Measurements from ENCODE around the gene CCL4.
"Not testable (repeated sequence)": the region's sequence is repeated elsewhere in the genome, so short reads cannot be mapped to it uniquely, and the experiment has no call there.

The CCL4 gene

DNA sequence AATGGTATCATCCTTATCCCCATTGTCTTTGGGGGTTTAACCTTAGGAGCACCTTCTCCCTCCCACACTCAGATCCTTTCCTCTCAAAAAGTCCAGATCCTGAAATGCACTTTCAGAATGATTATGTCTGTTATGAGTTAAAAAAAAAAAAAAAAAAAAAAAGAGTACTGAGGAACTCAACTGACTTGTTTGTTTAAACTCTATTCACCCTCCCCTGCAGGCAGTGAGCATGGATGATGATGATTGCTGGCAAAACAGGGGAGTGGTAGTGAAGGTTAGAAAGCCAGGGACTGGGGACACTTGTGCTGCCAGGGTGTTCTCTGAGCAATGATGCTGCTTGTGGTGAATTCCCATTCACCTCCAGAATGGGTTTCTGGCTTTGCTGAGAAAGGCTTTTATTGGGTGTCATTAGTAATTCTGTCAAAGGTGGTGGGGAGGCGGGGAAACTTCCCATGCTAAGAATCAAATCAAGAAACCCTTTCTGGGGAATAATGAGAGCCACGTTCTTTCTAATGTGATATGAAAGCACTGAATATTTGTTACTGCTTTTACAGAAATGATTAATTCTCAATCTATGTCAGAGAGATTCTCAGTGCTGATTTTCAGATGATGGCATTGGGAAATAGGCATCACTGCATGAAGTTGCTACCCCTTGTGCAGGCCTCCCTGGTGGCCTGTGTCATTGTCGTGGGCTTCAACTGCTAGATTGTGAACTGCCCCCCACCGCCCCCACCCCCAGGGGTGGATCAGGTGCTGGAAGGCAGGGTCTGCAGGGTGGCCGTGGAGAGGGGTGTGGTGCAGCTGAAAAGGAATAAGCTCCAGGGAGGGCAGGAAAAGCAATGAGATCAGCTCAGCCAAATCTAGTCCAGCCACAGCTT, 14.1 kb downstream of the CCL4 start:
- DNase-seq (ENCODE audit: low spot score), result no peak

DNA sequence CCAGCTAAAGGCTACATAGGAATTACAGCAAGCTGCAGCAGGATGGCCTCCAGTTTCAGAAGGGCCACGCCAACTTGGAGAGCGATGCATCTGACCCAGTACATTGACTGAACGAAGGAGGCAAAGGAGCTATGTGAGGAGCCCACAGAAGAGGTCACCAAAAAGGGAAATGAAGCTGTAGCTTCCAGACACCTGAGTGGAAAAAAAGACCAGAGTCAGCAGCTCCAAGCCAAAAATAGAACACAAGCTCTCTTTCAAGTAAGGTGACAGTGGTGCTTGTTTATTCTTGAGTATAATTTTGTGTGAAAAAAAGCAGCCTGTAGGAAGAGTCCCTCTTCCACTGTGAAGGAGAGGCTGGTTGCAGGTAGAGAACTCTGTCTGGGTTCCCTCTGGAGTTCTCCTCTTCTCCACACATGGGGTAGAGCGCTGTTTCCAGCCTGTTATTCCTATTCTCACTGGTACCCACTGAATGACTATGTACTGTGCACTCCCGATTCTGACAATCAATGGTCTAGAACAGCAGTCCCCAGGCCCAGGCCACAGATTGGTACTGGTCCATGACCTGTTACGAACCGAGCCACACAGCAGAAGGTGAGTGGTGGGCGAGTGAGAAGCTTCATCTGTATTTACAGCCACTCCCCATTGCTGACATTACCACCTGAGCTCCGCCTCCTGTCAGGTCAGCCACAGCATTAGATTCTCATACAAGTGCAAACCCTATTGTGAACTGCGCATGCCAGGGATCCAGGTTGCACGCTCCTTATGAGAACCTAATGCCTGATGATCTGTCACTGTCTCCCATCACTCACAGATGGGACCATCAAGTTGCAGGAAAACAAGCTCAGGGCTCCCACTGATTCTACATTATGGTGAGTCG, 15.1 kb downstream of the CCL4 start:
- DNase-seq (ENCODE audit: low spot score), result no peak

DNA sequence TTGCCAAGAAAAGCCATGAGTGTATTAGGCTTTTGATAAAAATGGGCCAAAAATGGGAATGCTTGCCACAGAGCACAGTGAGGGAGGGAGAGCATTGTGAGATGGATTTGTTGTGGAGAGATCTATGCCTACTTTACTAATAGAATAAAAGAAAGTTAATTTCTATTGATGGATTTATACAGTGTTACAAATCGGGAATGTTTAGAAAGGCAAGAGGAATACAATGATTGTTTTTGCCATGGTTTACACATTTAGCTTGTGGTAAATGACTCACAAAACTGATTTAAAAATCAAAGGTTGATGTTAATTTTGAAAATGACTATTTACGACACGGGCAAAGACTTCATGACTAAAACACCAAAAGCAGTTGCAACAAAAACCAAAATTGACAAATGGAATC, 16.6 kb downstream of the CCL4 start:
- DNase-seq (ENCODE audit: low spot score), result no peak

DNA sequence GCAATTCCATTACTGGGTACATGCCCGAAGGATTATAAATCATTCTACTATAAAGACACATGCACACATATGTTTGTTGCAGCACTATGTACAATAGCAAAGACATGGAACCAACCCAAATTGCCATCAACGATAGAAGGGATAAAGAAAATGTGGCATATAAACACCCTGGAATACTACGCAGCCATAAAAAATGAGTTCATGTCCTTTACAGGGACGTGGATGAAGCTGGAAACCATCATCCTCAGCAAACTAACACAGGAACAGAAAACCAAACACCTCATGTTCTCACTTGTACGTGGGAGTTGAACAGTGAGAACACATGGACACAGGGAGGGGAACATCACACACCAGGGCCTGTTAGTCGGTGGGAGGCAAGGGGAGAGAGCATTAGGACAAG, 17.5 kb downstream of the CCL4 start:
- not testable (repeated sequence) for DNase-seq (ENCODE audit: low spot score)

DNA sequence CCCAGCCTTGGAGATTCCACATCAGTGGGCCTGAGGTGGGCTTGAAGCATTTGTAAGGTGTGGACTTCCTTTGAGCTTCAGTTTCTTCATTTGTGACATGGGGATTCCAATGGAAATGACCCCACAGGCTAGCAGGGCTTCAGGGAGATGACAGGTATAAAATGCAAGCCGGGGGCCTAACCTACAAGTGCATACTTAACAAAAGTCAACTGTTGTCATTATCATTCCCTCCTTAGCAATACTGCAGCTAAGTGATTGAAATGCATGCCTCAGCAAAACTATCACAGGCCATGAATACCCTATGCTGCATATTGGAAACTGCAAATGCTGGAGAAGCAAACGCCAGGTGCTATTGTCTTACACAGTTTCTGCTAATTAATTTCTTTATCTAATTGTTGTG, 19.8 kb downstream of the CCL4 start:
- DNase-seq (ENCODE audit: low spot score), result no peak

DNA sequence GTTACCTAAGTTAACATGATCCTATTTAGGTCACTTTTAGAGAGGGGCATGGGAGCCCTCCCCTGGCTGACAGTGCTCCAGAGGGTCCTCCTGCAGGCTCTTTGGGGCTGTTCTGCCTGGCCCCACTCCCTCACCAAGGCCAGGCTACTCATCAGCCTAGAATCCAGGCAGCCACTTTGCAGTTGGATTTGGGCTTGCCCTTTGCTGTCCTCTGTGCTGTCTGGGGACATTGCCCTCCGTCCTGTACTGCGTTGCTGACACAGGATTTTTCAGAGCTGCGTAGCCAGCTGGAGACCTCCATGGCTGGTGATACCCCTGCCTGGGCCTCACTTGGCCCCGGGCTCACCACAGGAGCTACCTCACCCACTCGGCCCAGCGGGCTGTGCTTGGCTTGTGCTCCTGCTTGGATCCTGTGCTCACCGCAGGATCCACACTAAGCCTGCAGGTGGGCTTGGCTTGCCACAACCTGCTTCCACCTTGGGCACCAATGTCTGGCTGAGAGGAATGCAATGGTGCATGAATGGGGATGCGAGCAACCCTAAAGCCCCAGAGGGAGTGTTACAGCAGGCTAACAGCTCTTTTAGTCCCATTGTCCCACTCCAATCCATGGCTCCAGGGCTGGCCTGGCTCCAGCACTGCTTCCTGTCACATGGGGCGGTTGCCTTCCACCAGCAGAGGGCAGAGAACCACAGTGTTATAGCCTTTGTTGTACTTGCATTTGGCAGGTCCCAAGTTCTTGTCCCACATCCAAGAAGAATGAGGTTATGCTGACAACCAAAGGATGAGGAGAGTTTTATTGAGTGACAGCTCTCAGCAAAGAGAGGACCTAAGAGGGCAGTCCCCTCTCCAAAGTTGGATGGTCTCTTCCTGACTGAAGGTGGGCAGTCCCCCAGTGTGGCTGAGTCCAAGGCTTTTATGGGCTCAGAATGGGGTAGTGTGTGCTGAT, 21.5 kb downstream of the CCL4 start:
- DNase-seq (ENCODE audit: low spot score), result no peak

DNA sequence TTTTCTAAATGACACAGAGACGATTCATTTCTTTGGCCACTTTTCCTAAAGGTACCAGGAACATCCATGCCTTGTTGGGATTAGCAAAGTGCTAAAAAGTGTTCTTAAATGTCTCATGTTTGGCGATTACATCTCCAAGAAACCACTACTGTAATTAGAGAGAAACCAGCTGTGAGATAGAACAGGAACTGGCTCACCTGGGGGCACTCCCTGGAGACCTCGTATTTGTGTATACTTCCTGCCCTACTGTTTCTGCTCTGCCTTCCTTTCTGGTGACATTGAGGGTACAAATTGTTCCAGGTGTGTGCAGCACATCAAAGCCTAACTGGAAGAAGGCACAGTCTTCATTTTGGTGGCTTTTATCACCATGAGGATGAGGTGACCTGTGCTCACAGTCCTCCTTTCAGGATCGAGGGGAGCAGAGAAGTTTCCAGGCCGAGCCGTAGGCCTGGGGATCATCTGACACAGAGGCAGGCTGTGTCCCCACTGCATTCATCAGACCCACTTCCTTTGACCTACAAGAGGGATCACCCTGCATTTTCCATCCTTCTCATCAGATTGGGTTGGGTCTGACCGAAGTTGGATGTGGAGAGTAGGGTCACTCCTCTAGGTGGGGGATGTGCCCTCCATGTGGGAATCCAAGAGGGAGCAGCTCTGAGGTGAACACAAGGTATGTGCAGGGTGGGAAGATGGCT, 23.7 kb downstream of the CCL4 start:
- DNase-seq (ENCODE audit: low spot score), result no peak

DNA sequence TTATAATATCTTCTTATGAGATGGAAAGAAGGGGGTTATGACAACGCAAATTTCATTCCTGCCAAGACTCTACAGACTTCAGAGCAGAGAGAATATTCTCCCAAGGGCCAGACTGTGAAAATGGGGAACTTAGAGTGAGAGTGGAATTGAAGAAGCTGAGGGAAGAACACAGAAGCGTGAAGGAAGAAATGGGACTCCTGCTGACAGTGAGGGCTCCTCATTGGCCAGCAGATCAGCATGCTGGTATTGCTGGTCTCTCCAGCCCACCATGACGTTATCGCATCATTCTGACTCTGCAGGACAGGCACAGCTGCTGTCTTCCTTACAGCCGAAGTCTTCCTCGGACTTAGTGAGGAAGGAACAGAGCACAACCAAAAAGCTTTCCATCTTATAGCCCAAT, 24.3 kb downstream of the CCL4 start:
- no peak for DNase-seq (ENCODE audit: low spot score)

DNA sequence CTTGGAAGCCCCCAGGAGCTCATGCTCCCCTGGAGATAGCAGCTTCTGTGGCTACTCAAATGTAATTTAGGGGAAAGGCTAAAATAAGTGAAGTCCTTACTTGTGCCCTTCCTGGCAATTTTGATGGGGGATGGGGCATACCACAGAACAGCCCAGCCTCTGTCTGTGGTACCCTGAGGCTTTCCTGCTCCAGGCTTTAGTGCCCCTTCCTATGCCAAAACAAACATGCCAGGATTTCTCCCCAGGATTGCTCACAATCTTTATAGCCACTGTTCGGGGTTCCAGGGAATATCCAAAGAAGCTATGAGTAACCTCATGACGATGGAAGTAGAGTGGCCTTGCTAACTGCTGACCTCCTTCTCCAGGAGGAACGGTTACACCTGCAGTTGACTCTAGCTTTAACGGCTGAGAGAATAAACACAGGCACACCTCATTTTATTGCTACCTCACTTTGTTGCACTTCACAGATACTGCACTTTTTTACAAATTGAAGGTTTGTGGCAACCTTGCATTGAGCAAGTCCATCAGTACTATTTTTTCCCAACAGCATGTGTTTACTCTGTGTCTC, 24.9 kb downstream of the CCL4 start:
- DNase-seq (ENCODE audit: low spot score), result no peak

DNA sequence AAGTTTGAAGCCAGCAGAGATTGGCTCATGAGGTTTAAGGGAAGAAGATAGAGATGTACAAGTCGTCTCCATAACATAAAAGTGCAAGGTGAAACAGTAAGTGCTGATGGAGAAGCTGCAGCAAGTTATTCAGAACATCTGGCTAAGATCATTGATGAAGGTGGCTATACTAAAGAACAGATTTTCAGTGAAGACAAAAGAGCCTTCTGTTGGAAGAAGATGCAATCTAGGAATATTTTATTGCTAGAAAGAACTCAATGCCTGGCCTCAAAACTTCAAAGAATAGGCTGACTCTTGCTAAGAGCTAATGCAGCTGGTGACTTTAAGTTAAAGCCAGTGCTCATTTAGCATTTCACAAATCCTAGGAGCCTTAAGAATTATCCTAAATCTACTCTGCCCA, 26.0 kb downstream of the CCL4 start:
- DNase-seq (ENCODE audit: low spot score), result no peak

DNA sequence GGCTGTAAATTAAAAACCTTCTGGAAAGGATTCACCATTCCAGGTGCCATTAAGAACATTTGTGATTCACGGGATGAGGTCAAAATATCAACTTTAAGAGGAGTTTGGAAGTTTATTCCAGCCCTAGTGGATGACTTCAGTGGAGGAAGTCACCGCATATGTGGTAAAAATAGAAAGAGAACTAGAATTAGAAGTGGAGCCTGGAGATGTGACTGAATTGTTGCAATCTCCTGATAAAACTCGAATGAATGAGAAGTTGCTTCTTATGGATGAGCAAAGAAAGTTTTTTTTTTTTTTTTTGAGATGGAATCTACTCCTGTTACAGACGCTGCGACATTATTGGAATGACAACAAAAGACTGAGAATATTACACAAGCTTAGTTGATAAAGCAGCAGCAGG, 26.7 kb downstream of the CCL4 start:
- no peak for DNase-seq (ENCODE audit: low spot score)

DNA sequence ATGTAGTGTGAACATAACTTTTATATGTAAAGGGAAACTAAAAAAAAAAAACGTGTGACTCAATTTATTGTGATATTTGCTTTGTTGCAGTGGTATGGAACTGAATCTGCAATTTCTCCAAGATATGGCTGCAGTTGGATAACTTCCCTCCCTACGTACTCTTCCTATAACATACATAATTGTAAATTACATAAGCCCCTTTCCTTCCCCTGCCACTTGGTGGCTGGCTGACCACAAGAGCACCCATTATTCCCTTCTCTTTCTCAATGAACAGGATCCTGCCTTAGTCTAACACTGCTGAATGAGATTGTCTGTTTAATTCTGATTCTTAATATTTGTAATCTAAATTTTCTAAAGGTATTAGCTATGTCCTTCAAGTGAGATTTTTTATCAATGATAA, 27.8 kb downstream of the CCL4 start:
- DNase-seq (ENCODE audit: low spot score), result no peak

DNA sequence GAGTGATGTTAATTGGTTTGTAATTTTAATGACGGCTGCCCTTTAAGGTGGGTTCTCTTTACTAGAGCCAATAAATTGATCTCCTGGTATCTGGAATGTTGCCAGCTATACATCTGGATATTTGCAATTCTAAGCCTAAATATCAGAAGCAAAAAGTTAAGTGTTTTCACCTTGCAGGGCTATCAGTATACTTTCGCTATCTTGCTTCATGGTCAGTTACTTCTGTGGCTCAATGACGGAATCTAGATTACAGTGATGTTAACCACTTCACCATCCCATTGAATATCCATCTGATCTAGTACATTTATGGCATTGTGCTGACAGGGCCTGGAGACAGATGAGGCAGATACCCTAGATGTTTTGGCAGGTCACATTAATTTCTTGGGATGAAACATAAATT, 28.3 kb downstream of the CCL4 start:
- no peak for DNase-seq (ENCODE audit: low spot score)

DNA sequence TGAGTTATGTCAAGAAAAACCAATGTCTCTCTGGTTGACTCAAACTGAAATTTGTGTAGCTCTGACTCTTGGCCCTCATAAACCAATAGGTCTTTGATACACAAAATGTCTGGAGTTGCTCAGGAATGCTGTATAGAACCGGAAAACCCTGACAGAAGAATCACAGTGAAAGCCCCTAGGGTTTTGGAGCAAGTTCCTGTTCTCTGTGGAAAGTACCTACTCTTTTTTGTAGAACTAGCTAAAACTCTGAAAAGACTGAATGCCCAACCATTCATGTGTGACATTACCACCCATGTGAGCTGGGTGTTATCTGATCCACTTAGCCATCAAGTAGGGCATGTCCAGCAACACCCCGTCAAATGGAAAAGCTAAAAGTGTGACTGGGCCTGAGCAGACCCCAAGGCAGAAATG, 28.8 kb downstream of the CCL4 start:
- DNase-seq (ENCODE audit: low spot score), result no peak

DNA sequence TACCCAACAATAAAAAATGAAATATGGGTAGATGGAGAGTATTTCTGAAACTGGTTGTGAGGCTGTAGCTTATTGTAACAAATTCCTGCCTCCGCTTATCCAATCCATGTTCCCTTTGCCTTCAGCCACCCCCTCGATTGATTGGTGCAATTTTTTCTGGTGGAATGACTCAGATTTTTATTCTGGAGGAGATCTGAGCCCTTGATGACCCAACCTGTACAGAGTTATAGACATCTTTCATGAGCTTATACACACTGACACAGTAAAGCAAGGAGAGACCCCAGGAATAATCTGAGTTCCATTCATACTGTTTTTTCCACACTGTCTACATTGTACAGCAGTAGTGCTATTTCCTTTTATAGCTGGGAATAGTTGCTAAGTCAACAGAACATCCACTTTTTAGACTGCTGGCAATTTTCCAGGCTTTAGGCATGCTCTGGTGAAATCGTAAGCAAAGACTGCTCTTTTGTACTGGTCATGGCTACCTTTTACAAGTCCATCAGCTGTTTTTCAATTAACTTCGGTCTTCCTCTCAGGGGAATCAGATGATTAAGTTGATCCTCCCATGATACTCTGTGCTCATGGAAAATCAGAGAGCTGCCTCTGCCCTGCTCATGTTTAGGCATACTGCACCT, 30.1 kb downstream of the CCL4 start:
- DNase-seq (ENCODE audit: low spot score), result no peak

DNA sequence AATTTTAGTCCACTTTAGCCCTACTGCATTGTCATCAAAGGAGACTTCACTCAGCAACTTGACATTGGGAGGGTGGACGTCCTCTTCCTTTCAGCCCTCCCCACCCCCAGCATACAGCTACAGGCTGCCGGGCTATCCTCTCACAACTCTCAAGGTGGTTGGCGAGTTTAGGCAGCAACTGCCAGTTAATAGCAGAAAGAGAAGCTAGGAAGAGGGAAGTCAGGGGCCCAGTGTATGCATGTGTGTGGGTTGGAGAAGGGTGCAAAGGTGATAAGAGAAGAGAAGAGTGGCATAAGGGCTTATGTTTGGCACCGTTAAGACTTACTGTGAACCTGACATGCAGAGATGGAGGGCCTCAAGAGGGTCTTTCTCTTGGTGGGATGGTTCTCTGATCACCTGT, 31.8 kb downstream of the CCL4 start:
- DNase-seq (ENCODE audit: low spot score), result no peak

DNA sequence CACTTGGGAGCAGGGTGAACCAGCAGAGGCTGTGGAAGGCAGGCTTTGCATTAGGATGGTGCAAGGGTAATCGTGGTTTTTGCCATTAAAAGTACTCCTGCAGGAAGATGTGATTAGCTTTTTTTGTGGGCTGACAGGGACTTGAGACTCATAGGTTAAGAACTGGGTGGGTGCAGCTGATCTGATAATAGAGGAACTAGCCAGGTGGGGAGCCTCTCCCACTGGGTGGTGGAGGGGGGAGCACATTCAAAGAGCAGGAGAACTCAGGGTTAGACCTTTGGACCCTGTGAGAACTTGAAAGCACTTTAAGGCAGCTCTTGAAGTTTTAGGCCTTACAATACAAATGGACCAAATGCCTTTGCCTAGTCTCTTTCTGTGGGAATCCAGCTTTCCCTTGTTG, 32.4 kb downstream of the CCL4 start:
- no peak for DNase-seq (ENCODE audit: low spot score)

DNA sequence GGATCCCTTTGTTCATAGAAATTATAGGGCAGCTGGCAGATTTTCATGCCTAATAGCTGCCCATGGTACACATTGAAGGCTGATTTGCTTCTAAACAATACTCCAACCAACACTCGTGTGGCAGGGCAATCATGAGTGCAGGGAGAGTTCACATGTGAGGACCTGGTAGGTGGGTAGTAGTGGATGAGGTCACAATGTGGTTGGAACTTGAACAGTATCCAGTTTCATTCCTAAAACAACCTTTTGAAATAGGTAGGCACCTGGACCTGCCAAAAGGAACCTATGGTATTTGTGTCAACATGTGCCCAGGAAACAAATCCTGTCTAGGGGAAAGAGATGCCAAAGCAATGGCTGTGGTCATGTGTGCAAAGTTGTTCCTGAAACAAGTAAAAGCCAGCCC, 32.8 kb downstream of the CCL4 start:
- no peak for DNase-seq (ENCODE audit: low spot score)

DNA sequence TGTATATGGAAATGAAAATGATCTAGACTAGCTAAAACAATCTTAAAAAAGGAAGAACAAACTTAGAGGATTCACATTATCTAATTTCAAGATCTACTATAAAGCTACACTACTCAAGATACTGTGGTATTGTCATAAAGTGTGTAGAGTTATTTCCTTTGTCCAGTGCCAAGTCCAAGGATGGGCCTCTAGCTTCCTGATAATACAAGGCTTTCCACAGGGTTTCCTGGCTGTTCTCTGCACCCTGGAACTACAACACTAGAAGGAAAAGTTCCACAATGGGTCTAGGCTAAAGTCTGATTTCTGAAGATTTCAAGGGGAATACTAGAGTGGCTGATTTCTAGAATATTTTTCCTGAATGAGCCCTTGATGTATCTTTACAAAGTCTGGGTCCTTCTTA, 38.6 kb downstream of the CCL4 start:
- DNase-seq (ENCODE audit: low spot score), result no peak

DNA sequence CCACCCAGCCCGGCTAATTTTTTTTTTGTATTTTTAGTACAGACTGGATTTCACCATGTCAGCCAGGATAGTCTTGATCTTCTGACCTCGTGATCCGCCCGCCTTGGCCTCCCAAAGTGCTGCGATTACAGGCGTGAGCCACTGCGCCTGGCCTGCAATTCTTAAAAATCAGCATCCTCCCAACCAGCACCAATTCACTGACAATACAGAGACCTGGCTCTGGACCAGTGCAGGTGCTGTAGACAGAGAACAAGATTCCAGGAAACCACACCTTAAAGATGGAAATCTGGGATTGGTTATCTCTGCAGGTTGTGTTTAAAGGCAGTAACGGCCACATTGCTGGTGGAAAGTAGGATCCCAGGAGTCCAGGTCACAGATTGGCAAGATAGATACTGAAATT, 39.2 kb downstream of the CCL4 start:
- DNase-seq (ENCODE audit: low spot score), result no peak

DNA sequence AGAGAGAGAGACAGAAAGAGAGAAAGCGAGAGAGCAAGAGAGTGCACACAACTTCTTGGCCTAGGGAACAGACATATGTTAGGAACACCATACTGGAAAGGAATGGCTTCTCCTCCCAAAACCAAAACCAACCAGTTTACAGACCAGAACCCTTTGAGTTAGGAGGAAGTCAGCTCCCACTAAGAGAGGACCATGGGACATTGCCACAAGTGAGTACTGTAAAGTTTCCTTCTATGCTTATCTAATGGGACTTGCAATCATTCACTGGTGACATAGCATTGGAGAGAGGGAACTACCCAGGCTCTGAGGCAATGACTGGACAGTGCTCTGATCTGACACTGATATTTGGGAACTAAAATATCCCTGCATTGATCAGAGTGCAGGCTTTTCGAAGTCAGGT, 40.4 kb downstream of the CCL4 start:
- no peak for DNase-seq (ENCODE audit: low spot score)
